ENCODE measurements around the gene NPR3. TPM values are rescaled to one million over a fixed set of nuclear protein-coding genes. Genes with fewer than 3 reads are reported as not detected.

NPR3 gene
- total RNA-seq, 2 donors from 2014 or later, result 25.7 to 34.3 TPM

GRCh38 chr5:32711362-32711680 lies 200 bp downstream of the NPR3 start:
- H3K36me3 ChIP-seq, result no peaks in the 10 kb centered on the region
- ATAC-seq (ENCODE audit: insufficient number of reproducible peaks, low FRiP score, low read depth) (no peak), DNase-seq (ENCODE audit: low spot score) (no peak)
- peak overlapping the region; percentile 71 to 79 for H3K27ac ChIP-seq
- H3K4me1 ChIP-seq (ENCODE audit: control insufficient read depth in 1 of 2, low read depth in 2 of 2), result peaks cover 3 to 23% of the 10 kb centered on the region in 2 donors
- H3K9me3 ChIP-seq, result no peaks in the 10 kb centered on the region
- H3K4me3 ChIP-seq, result peak overlapping the region; percentile 91
- TF ChIP-seq, protein P1, sequence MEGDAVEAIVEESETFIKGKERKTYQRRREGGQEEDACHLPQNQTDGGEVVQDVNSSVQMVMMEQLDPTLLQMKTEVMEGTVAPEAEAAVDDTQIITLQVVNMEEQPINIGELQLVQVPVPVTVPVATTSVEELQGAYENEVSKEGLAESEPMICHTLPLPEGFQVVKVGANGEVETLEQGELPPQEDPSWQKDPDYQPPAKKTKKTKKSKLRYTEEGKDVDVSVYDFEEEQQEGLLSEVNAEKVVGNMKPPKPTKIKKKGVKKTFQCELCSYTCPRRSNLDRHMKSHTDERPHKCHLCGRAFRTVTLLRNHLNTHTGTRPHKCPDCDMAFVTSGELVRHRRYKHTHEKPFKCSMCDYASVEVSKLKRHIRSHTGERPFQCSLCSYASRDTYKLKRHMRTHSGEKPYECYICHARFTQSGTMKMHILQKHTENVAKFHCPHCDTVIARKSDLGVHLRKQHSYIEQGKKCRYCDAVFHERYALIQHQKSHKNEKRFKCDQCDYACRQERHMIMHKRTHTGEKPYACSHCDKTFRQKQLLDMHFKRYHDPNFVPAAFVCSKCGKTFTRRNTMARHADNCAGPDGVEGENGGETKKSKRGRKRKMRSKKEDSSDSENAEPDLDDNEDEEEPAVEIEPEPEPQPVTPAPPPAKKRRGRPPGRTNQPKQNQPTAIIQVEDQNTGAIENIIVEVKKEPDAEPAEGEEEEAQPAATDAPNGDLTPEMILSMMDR (IDR thresholded peaks at IDR 0.05), result no peak
- H3K27me3 ChIP-seq (replicated peaks; ENCODE audit: insufficient read depth), result no peaks in the 10 kb centered on the region

DNA sequence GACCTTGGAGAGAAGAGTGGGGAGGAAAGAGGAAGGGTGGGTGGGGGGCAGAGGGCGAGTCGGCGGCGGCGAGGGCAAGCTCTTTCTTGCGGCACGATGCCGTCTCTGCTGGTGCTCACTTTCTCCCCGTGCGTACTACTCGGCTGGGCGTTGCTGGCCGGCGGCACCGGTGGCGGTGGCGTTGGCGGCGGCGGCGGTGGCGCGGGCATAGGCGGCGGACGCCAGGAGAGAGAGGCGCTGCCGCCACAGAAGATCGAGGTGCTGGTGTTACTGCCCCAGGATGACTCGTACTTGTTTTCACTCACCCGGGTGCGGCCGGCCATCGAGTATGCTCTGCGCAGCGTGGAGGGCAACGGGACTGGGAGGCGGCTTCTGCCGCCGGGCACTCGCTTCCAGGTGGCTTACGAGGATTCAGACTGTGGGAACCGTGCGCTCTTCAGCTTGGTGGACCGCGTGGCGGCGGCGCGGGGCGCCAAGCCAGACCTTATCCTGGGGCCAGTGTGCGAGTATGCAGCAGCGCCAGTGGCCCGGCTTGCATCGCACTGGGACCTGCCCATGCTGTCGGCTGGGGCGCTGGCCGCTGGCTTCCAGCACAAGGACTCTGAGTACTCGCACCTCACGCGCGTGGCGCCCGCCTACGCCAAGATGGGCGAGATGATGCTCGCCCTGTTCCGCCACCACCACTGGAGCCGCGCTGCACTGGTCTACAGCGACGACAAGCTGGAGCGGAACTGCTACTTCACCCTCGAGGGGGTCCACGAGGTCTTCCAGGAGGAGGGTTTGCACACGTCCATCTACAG lies 760 bp downstream of the NPR3 start:
- DNase-seq (ENCODE audit: low spot score), result no peak
- H3K27ac ChIP-seq, result peak overlapping the region; percentile 71 to 79

DNA sequence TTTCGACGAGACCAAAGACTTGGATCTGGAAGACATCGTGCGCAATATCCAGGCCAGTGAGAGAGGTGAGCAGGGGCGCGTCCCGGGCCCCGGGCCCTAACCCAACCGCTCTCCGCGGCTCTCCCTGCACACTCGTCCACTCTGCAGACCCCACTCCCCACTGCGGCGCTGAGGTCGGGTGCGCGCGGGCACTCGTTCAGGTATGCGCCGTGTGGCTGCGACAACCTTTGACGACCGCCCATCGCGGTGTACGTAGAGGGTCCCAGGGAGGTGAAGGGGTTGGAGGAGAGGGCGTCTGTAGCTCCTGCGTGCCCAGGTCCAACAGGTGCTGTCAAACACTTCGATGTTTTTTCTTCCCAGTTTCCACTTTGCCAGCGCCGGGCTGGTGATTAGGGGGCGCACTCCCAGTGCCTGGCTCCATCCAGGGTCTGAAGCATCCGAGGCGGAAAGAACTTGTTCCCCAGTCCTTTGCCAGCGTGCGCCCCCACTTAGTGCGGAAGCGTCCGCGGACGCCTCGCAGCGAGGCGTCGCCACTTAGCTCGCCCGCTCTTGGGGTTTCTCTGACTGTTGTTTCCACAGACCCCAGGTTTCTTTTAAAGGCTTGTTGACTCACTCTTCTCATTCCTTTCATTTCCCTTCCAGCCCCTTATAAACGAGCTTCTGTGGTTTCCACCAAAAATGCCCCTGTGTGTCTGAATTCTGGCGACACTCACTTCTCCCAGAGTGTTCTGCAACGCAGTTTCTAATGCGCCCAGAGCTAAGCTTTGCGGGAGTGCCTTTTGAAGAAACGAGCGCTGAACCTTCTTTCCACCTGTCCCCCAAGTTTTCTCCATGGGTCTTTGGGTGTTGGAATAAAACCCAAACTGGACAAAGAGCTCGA lies 1.6 kb downstream of the NPR3 start:
- peak overlapping the region; percentile 71 to 79 for H3K27ac ChIP-seq

More for the DNA sequence above, 760 bp downstream of the NPR3 start:
- Histone ChIP-seq H3K4me3 (peak overlapping the region; percentile 91), H3K4me1 (ENCODE audit: control insufficient read depth in 1 of 2, low read depth in 2 of 2) (peaks cover 3 to 23% of the 10 kb centered on the region in 2 donors), H3K36me3 (no peaks in the 10 kb centered on the region), H3K27me3 (replicated peaks; ENCODE audit: insufficient read depth) (no peaks in the 10 kb centered on the region), H3K9me3 (no peaks in the 10 kb centered on the region)
- ATAC-seq (ENCODE audit: insufficient number of reproducible peaks, low FRiP score, low read depth), result no peak
- TF ChIP-seq, protein P1 (IDR thresholded peaks at IDR 0.05), result no peak

DNA sequence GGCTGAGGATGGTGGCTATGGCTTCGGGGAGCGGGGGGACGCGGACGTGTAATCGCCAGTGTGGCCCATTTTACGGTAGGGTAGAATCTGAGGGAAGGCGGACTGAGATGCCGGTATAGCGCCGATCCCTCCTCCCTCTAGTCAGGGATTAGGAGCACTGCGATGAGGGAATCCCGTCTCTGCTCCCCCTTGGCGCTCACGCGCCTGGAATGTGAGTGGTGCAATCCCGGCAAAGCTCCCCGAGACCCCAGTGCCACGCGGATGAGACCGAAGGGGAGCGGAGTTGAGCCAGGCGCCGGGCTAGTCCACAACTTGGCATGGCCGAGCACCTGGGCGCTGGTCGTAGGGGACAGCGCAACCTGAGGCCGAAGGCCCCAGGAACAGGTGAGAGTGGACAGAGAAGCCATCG lies 2.2 kb downstream of the NPR3 start:
- Histone ChIP-seq H3K36me3 (no peaks in the 10 kb centered on the region), H3K27ac (peak overlapping the region; percentile 71 to 79), H3K4me3 (peak overlapping the region; percentile 91), H3K9me3 (peaks cover 4% of the 10 kb centered on the region), H3K27me3 (replicated peaks; ENCODE audit: insufficient read depth) (no peaks in the 10 kb centered on the region), H3K4me1 (ENCODE audit: control insufficient read depth in 1 of 2, low read depth in 2 of 2) (peaks cover 3 to 23% of the 10 kb centered on the region in 2 donors)
- no peak for DNase-seq (ENCODE audit: low spot score)
- TF ChIP-seq, protein P1 (IDR thresholded peaks at IDR 0.05), result no peak
- no peak for ATAC-seq (ENCODE audit: insufficient number of reproducible peaks, low FRiP score, low read depth)

More for the DNA sequence above, 1.6 kb downstream of the NPR3 start:
- Histone ChIP-seq H3K9me3 (peaks cover under 1% of the 10 kb centered on the region), H3K36me3 (no peaks in the 10 kb centered on the region), H3K4me3 (peak overlapping the region; percentile 91), H3K27me3 (replicated peaks; ENCODE audit: insufficient read depth) (no peaks in the 10 kb centered on the region), H3K4me1 (ENCODE audit: control insufficient read depth in 1 of 2, low read depth in 2 of 2) (peaks cover 3 to 23% of the 10 kb centered on the region in 2 donors)
- DNase-seq (ENCODE audit: low spot score) (no peak), ATAC-seq (ENCODE audit: insufficient number of reproducible peaks, low FRiP score, low read depth) (no peak)
- TF ChIP-seq, protein P1 (IDR thresholded peaks at IDR 0.05), result no peak

Measured in thoracic aorta (tissue), 2 donors.